K562 (cell line): Measurements from ENCODE around the gene IL17REL. TPM values are rescaled to one million over a fixed set of nuclear protein-coding genes. Genes with fewer than 3 reads are reported as not detected.

Experiments
- ATAC-seq: fragments of 200-7000 bp; cut with Tn5 transposase; 3 replicates; pipeline ENCODE4 v1.9.1; 2020; ENCODE audit warnings: moderate library complexity
- BruUV-seq: library from RNA; stranded (reverse); fragments of 400-500 nt; replicated peaks from 2 replicates; lab custom pipeline; 2021; lab: Mats Ljungman, UMichigan
- CTCF ChIA-PET: fragments of 300-600 bp; formaldehyde crosslinking; extraction: SDS; loops from one replicate; lab custom pipeline; 2021; ENCODE audit warnings: low intra/inter-chr PET ratio; lab: Yijun Ruan, JAX
- POLR2A ChIA-PET: fragments of 300-600, 350-650 bp; sonication (Branson Sonifier 250); formaldehyde crosslinking; extraction: SDS; loops from one replicate; lab custom pipeline; 2021; ENCODE audit warnings: antibody characterized with exemption, inconsistent platforms; lab: Yijun Ruan, JAX
- DNase-seq, 4 experiments: peaks; one replicate each; pipeline versions ENCODE4 v3.0.0 to v3.0.0-alpha.2; 2011 to 2018; ENCODE audit warnings: low spot score in 3 of 4, mixed read lengths in 3 of 4; ENCODE audit errors: extremely low read depth in 1 of 4
- FAIRE-seq: peaks from 2 replicates; lab custom pipeline; 2011; peaks lifted over from hg19 to GRCh38; lab: Jason Lieb, UNC
- H2AFZ ChIP-seq: 2 replicates; pipeline ENCODE4 v1.6.0; 2011; ENCODE audit warnings: low read depth, low read length, control low read depth, inconsistent platforms
- H3K27ac ChIP-seq: fragments of 200-600 bp; 3 replicates; pipeline ENCODE4 v1.8.0; 2011; ENCODE audit warnings: low read depth, mild to moderate bottlenecking, control low read depth, inconsistent platforms, low read length, moderate library complexity, mixed read lengths; ENCODE audit errors: extremely low read depth
- H3K27me3 ChIP-seq, 2 experiments: fragments of 300-600 bp in 1 of 2; 2 replicates in 1 of 2; 3 replicates in 1 of 2; pipeline versions ENCODE4 v1.6.0 to v1.8.0; 2011; ENCODE audit warnings: inconsistent platforms in 2 of 2, low read length in 2 of 2, mild to moderate bottlenecking in 1 of 2, mixed read lengths in 1 of 2, moderate library complexity in 1 of 2; ENCODE audit not compliant: control insufficient read depth in 2 of 2, insufficient read depth in 2 of 2
- H3K36me3 ChIP-seq: fragments of 300-600 bp; 3 replicates; pipeline ENCODE4 v1.8.0; 2011; ENCODE audit warnings: mild to moderate bottlenecking, low read length, inconsistent platforms; ENCODE audit not compliant: control insufficient read depth, insufficient read depth
- H3K4me1 ChIP-seq, 2 experiments: fragments of 200-600 bp in 1 of 2; replicated peaks in 1 of 2; 2 replicates in 1 of 2; 3 replicates in 1 of 2; pipeline versions ENCODE4 v1.5.1 to v1.8.0; 2011; ENCODE audit warnings: inconsistent platforms in 2 of 2, low read length in 2 of 2, mild to moderate bottlenecking in 1 of 2, mixed read lengths in 1 of 2, moderate library complexity in 1 of 2; ENCODE audit not compliant: control insufficient read depth in 2 of 2, insufficient read depth in 2 of 2
- H3K4me2 ChIP-seq: 2 replicates; pipeline ENCODE4 v1.6.1; 2011; ENCODE audit warnings: low read length, control low read depth, inconsistent platforms, mixed read lengths; ENCODE audit not compliant: insufficient read depth
- H3K4me3 ChIP-seq: fragments of 200-600 bp; sonication (generic), shearing (Covaris generic); 2 replicates; pipeline ENCODE4 v1.5.1; 2016; ENCODE audit warnings: control low read depth, inconsistent platforms
- H3K79me2 ChIP-seq: fragments of 200-600 bp; 3 replicates; pipeline ENCODE4 v1.8.0; 2011; ENCODE audit warnings: low read length, inconsistent platforms; ENCODE audit not compliant: control insufficient read depth, insufficient read depth
- H3K9ac ChIP-seq, 2 experiments: 2 replicates each; pipeline versions ENCODE4 v1.6.0 to v1.6.1; 2011; ENCODE audit warnings: low read depth in 2 of 2, low read length in 2 of 2, control low read depth in 1 of 2, inconsistent platforms in 1 of 2, mild to moderate bottlenecking in 1 of 2, mixed read lengths in 1 of 2; ENCODE audit not compliant: insufficient read depth in 1 of 2
- H3K9me1 ChIP-seq: one replicate; pipeline ENCODE4 v1.6.0; 2011; ENCODE audit warnings: inconsistent platforms, mild to moderate bottlenecking, low read length, moderate library complexity; ENCODE audit not compliant: control insufficient read depth, insufficient read depth
- H3K9me3 ChIP-seq: replicated peaks from 2 replicates; pipeline ENCODE4 v1.5.1; 2011; ENCODE audit warnings: low read depth, low read length, inconsistent platforms; ENCODE audit not compliant: control insufficient read depth, insufficient read depth
- H4K20me1 ChIP-seq: replicated peaks from 2 replicates; pipeline ENCODE4 v1.6.1; 2011; ENCODE audit warnings: low read length, inconsistent platforms, mixed read lengths; ENCODE audit not compliant: control insufficient read depth, insufficient read depth
- GTF2B ChIP-seq: IDR thresholded peaks from 2 replicates; pipeline ENCODE4 v1.6.1; 2011; ENCODE audit not compliant: insufficient read length; ENCODE audit errors: extremely low read depth
- JUND ChIP-seq, 2 experiments: IDR thresholded peaks; 2 replicates in 1 of 2; 3 replicates in 1 of 2; pipeline ENCODE4 v1.6.1; 2011; ENCODE audit warnings: borderline replicate concordance in 2 of 2, low read depth in 2 of 2, low read length in 2 of 2, improper control_type of control experiment in 1 of 2, missing biosample characterization in 1 of 2, missing genetic modification characterization in 1 of 2, missing genetic modification reagents in 1 of 2
- MYNN ChIP-seq, 2 experiments: sonication (generic); formaldehyde crosslinking in 1 of 2; IDR thresholded peaks; 2 replicates each; pipeline versions ENCODE4 v1.5.0 to v1.6.1; 2016 to 2020; ENCODE audit warnings: antibody characterized with exemption in 1 of 2, missing genetic modification reagents in 1 of 2
- NUFIP1 ChIP-seq: fragments of 450-650 bp; IDR thresholded peaks from 2 replicates; pipeline ENCODE4 v1.6.1; 2018; ENCODE audit not compliant: partially characterized antibody
- XRCC5 ChIP-seq: fragments of 200-400 bp; formaldehyde crosslinking; IDR thresholded peaks from 2 replicates; pipeline ENCODE4 v1.6.1; 2017; ENCODE audit warnings: low read depth, mild to moderate bottlenecking, low read length
- ZBTB43 ChIP-seq: sonication (generic); formaldehyde crosslinking; IDR thresholded peaks from 2 replicates; pipeline ENCODE4 v1.8.0; 2023; ENCODE audit warnings: mild to moderate bottlenecking, missing genetic modification reagents
- ZNF384 ChIP-seq: IDR thresholded peaks from 2 replicates; pipeline ENCODE4 v1.6.1; 2012; ENCODE audit warnings: low read depth, low read length, improper control_type of control experiment
- ZNF79 ChIP-seq: fragments of 250-450 bp; sonication (Bioruptor Pico); IDR thresholded peaks from 2 replicates; pipeline ENCODE4 v1.4.0; 2020; ENCODE audit warnings: low read depth, mild to moderate bottlenecking, moderate library complexity
- WGBS: fragments of 100-300 bp; shearing (Covaris generic); methylation state at CpG from one replicate; pipeline ENCODE4 v1.1.6; 2016; ENCODE audit warnings: low coverage, mixed read lengths; ENCODE audit not compliant: insufficient coverage; ENCODE audit errors: missing lambda C conversion rate; 5-methylcytosine and 5-hydroxymethylcytosine counted together
- in situ Hi-C: fragments of 300-500 bp; cut with MboI; formaldehyde crosslinking; loops from 4 replicates; pipeline ENCODE4 v1.15.0; 2018; ENCODE audit warnings: inconsistent platforms, mixed read lengths
- intact Hi-C: fragments of 100-400 bp; cut with micrococcal nuclease; formaldehyde crosslinking; loops from 2 replicates; pipeline ENCODE4 v1.14.2; 2022
- polyA plus RNA-seq, 8 experiments: library from polyadenylated mRNA; depleted of rRNA in 4 of 8; stranded (reverse) in 5 of 8; unstranded in 3 of 8; fragments of >200 nt; fragmentation: Nextera tagmentation in 2 of 8; fragmentation: Illumina TruSeq in 1 of 8; extraction: Ambion mirVana in 2 of 8; extraction: Trizol in 1 of 8; gene quantifications; 2 replicates each; pipeline versions ENCODE4 v1.2.1 to v1.2.3, GENCODE V29; 2011 to 2014; ENCODE audit warnings: inconsistent platforms in 1 of 8, missing spikeins in 1 of 8
- total RNA-seq, 7 experiments: library from RNA; depleted of rRNA in 6 of 7; stranded (reverse); fragments of >200 nt in 6 of 7; fragmentation: Illumina TruSeq in 2 of 7; extraction: Trizol in 2 of 7; gene quantifications; 2 replicates each; pipeline versions ENCODE4 v1.2.1 to v1.2.3, GENCODE V29; 2011 to 2021; ENCODE audit warnings: low replicate concordance in 1 of 7

The IL17REL gene
- total and polyA plus RNA-seq, 9 of the 15 experiments (the other 6 are each of a cell fraction or from before 2014, with no cell fraction given), result 0.05 to 0.42 (median 0.11) TPM; not detected in 4

GRCh38 chr22:49997932-49998717 is 14.4 kb downstream of the IL17REL start:
- Histone ChIP-seq H2AFZ (no peak overlapping the region), H3K79me2 (no peaks in the 10 kb centered on the region), H4K20me1 (no peaks in the 10 kb centered on the region), H3K4me2 (no peak overlapping the region), H3K27me3 (no peaks in the 10 kb centered on the region), H3K36me3 (no peaks in the 10 kb centered on the region), H3K4me1 (peaks cover 0 to 82% of the 10 kb centered on the region in 2 experiments; a peak in 3 of 5 replicates), H3K4me3 (no peak overlapping the region), H3K9me3 (no peaks in the 10 kb centered on the region), H3K9me1 (no peaks in the 10 kb centered on the region), H3K27ac (no peak overlapping the region), H3K9ac (no peak overlapping the region)
- no peak for DNase-seq
- no peak for ATAC-seq
- POLR2A ChIA-PET, result interaction anchor here (0.6 kb wide), 1 partner anchor 53 kb away, joined by 3 read pairs; no protein-coding TSS in a partner anchor
- intact Hi-C loops, result no loop called here
- BruUV-seq, result no TSS peak
- no peak for FAIRE-seq
- CTCF ChIA-PET, result no interaction called here
- TF ChIP-seq XRCC5 (no peak), MYNN (IDR thresholded peaks at IDR 0.05) (peak; percentile 89), MYNN (CRISPR knock-in tag; IDR thresholded peaks at IDR 0.05) (no peak), ZBTB43 (CRISPR knock-in tag) (peak; percentile 99), ZNF79 (no peak), ZNF384 (no peak), JUND (IDR thresholded peaks at IDR 0.05; ENCODE audit: borderline replicate concordance, low read depth, low read length) (no peak), JUND (tag; IDR thresholded peaks at IDR 0.05; ENCODE audit: borderline replicate concordance, low read depth, low read length) (no peak), GTF2B (no peak), NUFIP1 (no peak)
- 76% methylated on average over 6 of the region's 21 CpGs for WGBS
- in situ Hi-C loops, result no loop called here
